ENCODE data around the gene FMN1.

Gene FMN1

DNA sequence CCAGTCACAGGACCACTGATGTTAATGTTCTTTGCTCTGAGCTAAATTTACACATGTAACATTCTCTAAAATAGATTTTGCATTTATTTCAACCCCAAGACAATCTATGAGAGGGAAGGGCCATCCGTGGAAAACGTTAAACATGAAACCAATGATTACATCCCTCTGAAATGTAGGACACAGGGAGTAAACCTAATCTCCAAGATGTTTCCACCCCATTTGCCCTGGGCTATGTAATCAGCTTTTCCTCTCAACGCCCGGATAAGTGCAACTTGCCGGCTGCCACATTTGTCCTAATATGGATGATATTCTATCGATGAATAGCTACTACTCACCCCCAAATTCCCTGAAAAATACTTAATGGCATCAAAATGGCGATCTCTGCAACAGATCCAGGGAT, 6.4 kb upstream of the FMN1 start:
- DNase-seq: no peak

DNA sequence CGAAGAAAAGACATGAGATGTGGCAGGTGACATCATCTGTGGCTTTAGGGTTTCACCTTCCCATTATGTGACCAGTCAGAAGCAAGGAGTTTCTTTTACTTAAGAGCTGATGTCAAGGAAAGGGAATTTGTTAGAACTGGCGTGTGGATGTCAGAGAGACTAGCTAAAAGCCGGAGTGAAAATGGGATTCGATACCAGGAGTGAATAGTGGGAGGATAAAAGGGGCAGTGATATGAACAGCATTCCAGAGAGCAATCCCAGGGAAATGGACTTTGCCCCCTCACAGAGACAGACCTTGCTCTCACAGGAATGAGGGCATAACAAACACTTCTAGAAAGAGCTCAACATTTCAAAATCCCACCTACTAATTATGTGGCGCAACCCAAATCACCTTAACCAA, 5.9 kb upstream of the FMN1 start:
- no peak for DNase-seq

DNA sequence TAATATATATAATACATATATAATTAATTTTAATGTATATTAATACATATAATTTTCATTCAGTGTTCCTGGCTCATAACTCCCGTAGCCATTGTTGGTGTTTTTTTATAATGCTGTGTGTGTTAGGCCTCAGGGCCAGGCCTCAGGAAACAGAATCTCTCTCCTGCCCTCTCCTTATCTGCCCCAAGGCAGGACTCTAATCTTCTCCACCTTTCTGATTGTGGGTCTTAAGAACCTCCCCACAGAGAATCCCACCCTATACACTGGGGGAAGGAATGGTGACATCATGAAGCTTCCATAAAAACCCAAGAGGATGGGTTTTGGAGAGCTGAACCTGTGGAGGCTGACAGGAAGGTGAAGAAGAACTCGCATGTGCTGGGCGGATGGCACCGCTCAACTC, 4.0 kb upstream of the FMN1 start:
- DNase-seq: no peak

DNA sequence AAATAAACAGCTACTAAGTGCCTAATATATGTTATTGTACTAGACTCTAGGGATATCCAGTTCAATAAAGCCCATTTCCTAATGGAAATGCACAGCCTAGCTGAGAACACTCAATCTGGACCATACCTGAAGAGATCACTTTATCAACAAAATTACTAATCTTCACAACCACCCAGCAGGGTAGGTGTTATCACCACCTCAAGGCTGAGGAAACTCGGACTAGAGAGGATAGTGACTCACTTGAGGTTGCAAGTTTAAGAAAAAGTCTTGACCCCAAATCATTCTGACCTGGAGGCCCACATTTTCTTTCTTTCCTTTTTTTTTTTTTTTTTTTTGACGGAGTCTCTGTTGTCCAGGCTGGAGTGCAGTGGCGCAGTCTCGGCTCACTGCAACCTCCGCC, 3.1 kb upstream of the FMN1 start:
- DNase-seq: no peak

DNA sequence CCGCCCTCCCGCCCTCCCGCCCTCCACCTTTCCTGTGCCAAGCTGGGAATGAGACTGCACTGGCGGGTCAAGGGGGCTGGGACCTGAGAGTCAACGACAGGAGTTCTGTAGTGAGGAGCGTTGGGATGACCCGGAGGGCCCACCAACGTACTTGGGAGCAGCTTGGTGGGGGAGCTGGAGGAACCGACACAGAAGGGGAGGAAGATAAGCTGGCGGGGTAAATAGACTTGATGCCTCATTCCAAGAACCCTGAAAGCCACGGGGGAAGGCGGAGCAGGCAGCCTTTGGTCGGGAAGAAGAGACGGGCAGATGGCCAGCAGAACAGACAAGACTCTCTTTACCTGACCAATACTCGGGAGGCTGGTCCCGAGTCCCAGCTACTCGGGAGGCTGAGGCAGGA, 277 bp downstream of the FMN1 start:
- no peak for DNase-seq

DNA sequence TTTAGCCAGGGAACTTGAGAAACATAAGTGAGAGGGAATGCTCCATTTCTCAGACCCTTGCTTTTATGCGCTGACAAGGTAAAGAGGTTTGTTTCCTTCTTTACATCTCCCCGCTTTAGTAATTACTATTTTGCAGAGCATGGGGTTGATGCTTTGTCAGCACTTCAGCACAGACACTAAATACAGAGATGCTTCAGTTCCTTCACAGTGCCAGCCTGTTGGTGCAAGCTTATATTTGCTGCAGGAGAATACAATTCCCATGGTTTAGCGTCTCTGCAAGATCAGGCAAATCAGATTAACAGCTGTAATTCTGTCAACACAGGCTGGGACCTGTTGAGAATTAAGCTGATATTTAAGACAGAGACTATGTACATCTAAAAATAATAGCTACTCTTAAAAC, 2.9 kb downstream of the FMN1 start:
- DNase-seq: no peak

DNA sequence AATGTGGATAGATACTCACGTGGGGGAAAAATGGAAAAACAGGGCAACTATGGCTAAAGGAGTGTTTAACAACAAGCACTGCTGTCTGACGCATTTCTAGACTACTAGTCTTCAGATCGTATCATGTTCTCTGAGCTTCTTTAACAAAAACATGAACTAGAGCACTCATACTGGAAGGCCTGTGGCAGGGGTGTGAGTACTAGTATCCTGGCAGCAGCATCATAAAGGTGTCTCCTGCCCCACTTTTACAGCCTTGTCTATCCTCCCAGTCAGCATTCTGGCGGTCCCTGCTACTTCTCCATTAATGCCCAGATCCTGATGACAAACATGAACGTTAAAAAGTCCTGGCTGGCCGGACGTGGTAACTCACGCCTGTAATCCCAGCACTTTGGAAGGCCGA, 4.0 kb downstream of the FMN1 start:
- DNase-seq: no peak

DNA sequence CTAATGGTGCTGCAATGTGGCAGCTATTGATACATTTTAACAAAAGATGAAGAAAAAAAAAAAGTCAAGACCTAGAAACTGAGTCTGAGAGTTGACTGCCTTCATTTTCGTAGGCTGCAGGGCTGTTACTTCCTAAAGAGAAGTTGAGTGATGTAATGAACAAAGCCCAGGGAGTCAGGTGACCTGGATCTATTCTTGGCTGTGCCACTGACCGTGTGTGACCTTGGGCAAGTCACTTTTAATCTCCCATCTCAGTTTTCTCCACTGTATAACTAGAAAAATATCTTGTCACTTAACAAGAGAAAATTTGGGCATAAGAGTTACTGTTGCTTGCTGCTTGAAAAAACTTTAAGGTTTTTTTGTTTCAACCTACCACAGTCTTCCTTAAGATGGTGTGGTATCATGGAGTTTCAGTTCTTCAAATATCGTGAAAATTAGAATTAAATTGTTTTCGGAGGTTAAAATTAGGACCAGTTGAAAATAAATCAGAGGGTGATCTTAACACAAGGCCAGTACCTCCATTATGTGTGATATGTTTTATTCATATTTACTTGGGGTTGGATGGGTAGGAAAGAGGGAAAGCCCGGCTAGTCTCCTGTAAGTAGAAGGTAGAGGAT, 5.8 kb downstream of the FMN1 start:
- DNase-seq: no peak

DNA sequence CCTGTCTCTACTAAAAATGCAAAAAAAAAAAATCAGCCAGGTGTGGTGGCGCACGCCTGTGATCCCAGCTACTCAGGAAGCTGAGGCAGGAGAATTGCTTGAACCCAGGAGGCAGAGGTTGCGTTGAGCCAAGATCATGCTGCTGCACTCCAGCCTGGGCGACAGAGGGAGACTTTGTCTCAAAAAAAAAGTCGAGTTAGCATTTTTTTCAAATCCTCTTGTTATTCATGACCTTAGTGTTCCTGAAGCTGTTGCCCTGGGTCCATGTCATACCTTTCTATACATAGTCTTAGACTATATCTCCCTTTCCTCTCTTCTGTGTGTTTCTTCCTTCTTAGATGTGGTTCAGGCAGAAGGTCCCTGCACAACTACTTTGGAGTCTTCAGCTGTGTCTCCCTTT, 6.4 kb downstream of the FMN1 start:
- no peak for DNase-seq

DNA sequence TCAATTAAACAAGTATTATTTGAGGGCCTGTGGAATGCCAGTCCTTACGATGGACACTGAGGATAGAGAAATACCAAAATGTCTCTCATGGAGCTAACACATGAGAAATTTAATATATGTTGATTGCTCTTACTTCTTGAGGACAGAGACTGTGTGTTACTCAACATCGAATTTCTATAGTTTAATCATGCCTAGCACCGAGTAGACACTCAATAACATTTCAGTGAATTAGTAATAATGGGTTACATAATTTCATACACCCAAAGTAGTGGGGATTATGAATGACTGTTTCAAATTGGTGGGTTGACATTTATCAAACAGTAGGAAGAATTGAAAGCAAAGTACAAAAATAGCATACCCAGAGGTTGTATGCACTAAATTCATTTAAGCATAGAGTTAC, 11.2 kb downstream of the FMN1 start:
- no peak for DNase-seq

DNA sequence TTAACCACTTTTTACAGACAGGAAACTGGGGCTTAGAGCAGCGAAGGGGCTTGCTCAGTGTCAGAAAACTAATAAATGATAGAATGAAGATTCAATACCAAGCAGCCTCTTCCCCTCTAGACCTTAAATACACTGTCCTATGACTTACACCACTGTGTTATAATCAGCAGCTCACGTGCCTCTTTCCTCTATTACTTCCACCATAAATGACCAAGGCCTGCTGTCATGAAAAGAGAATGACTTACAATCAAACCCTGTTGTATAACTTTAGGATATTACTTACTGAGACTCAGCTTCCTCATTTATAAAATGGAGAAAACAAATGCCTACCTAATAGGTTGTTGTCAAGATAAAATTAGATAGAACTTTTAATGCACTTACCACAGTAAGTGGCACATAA, 11.6 kb downstream of the FMN1 start:
- no peak for DNase-seq

DNA sequence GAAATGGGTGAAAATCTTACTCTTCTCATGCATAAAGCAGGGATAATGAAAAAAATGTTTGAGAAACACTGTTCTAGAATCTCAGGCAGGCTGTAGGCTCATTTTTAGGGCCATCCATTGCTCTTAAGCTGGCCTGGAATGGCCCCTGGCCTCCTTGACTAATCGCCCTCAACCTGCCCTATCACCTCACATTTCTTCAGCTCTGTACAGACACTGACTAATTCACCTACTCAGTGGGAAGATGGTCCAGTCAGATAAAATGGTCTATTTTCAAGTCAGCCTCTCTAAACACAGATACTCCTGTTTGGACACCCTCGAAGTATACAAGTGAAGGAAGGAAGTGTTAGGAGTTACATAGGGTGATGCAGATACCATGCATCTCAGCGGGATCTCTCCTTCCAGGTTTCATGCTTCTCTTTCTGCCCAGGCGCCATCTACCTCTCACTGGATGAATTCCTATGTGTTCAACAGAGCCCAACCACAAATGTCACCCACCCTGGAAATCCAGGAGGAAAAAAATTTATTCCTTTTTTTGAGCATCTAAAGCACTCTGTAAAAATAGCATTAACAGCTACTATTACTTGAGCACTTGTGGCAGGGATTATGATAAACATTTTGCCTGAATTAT, 12.1 kb downstream of the FMN1 start:
- no peak for DNase-seq

DNA sequence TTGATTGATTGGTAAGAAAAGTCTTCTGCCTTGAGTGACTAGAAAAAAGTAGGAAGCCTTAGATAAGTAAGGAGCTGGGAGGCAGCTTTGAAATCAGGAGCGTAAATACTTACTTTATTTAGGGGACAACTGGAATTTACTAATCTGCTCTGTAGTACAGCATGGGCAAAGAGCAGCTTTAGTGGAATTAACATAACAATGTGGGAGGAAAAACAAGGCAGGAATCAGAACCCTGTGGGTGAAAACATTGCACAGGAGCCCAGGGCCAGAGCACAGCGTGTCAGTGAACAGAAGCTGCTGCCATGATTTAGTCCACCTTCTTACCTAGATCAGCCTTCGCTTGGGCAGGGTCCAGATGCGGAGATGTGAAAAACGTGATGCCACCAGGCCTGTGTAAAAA, 14.6 kb downstream of the FMN1 start:
- DNase-seq: no peak

DNA sequence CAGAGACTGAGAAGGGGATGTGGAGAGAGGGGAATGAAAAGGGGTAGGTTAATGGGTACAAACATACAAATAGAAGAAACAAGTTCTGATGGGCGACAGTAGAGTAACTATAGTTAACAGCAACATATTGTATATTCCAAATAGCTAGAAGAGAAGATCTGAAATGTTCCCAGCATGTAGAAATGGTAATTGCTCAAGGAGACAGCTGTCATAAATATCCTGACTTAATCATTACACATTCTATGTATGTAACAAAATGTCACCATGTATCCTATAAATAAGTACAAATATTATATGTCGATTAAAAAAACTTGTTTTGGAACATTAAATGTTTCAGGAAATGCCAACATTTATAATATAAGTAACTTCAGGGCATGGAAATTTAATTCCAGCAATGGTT, 23.3 kb downstream of the FMN1 start:
- DNase-seq: no peak

DNA sequence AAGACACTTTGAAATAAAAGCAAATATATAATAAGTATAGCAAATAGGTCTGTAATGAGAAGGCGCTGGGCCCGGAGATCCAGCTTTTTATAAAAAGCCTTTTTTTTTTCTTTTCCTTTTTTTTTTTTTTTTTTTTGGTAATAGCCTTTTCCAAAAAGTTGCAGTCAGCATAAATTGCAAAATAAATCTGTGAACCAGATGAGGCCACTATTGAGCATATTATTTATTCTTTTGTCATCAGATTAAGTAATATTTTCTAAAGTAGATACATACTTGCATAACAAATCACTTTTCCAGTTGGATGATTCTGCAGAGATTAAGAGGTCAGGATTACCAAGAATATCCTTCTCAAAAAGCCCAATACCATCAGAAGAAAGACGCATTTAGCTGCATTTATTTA, 24.9 kb downstream of the FMN1 start:
- DNase-seq: no peak

DNA sequence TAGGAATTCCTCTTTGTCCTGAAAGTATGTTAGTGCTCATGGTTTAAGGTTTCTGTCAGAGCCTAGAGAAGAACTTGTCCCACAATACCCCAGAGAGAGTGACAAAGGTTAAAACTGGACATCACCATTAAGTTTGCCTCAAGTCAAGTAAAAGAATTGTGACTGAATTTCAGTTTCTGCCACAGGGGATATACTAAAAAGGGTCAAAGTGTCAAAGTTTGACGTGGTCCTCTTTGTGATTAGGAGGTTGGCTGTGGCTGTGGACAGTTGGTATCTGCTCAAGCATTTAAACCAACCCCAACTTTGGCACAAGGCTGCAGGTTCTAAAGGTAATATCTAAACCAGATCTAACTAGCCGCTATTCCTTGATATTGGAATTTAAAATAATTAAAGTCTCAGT, 26.1 kb downstream of the FMN1 start:
- DNase-seq: no peak

DNA sequence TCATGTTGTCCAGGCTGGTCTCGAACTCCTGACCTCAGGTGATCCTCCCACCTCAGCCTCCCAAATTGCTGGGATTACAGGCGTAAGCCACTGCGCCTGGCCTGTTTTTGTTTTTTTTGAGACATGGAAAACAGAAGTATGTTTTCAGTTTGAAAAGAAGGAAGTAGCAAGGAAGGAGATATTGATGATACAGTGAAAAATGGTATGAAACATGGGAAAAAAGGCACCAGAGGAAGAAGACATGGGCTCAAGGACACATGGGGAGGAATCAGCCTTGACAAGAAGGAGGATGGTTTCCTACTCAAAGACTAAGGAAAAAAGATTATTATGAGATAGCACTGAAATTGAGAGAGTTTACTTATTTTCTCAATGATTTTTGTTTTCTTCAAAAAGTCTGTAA, 30.7 kb downstream of the FMN1 start:
- no peak for DNase-seq

DNA sequence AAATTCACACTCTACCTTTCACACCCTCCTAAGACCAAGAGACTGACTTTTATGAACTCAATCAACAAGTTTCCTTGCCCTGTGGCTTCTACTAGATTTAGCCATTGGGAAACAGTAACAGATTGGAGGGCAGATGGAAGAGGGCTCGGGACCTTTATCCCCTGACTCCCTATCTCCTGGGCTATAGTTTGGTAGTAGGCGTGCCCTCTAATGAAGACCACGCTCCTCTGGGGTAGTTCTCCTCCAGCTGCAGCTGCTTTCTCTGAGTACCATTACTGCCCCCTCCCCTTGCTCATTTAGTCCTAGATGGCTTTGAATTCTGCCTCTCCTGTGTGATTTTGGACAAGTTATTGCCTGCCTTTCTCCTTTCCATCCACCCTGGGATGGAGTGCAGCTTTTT, 33.3 kb downstream of the FMN1 start:
- DNase-seq: no peak

DNA sequence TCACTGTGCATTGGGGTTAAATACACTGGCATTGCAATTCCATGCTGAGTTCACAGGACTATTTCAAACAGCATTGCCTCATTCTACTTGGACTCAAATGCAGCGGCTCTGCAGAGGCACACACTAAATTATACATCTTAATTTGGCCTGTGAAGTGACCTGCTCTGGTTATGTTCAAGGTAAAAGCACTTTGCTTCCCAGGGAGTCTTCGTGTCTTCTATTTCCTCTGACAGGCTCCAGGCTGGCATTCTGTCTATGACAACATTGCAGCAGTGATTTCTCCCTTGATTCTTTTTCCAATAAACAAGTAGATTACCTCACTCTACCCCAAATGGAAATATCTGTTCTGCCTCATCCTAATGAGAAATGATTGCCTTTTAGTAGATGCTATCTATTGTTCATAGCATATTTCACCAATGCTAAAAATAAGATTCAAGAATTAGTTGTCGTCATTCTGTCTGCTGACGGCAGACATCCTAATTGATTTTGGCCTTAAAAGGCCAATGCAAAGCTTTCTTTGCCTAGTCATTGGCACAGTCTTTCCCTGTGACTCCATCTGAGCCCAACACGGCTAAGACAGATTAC, 33.8 kb downstream of the FMN1 start:
- no peak for DNase-seq

DNA sequence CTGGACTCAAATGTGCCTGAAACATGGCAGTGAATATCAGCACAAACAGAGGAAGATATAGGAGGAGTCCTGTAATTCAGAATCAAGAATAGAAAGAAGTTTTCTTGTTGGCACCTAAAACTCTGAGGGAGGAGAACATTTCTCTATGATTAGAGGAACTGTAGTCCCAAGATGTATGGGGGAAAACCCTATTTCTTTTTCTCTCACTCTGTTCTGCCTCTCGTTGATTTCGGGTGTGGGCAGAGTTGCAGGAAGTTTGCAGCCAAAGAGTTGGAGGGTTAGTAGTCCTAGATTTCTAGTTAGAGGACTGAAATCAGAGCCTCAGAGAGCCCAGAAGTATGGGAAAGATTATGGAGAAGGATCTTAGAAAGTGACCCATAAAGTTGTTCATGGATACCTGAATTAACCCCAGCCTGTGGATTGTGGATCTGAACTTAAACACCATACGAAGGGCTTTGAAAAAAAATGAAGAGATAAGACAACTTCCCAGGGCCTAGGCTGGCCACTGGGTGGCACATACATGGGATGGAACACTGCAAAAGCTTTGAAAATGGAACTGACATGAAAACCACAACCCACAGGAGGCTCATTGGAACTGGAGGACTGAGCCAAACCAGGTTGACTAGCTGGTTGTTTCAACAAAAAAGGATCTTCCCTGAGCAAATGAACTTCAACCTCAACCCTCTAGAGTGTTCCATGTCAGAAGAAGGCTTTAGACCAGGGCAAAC, 34.6 kb downstream of the FMN1 start:
- no peak for DNase-seq

DNA sequence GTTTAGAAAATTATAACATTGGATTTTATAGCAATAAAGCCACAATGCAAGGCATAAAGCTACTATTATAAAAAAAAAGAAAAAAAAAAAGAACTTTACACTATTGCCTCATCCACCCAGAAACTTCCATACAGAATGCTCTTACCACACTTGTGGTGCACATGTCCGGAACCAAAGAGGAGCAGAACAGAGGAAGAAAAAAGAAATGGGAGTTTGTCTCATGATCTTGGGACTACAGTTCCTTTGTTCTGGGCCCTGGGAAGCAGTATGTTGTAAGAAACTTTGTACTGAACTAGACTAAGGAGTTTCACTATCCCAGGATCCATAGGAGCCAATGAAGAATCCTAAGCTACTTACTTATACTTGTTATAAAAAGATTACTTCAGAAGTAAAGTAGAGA, 36.1 kb downstream of the FMN1 start:
- DNase-seq: no peak

DNA sequence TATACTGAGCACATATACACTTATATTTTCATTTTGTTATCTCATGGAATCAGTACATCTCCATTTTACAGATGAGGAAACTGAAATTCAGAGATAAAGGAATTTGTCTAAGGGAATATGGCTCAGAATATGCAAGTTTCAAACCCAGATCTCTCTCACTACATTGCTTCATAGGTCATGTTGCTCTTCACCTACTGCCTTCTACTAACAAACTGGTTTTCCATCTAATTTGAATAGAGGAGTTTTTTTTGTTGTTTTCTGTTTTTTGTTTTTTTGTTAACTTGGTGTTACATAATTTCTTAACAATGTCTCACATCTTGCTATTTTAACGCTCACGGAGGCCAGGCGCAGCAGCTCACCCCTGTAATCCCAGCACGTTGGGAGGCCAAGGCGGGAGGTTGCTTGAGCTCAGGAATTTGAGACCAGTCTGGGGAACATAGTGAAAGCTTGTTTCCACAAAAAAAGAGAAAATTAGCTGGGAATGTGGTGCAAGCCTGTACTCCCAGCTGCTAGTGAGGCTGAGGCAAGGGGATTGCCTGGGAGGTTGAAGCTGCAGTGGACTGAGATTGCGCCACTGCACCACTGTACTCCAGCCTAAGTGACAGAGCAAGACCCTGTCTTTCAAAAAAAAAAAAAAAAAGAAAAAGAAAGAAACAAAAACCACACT, 37.0 kb downstream of the FMN1 start:
- DNase-seq: no peak

DNA sequence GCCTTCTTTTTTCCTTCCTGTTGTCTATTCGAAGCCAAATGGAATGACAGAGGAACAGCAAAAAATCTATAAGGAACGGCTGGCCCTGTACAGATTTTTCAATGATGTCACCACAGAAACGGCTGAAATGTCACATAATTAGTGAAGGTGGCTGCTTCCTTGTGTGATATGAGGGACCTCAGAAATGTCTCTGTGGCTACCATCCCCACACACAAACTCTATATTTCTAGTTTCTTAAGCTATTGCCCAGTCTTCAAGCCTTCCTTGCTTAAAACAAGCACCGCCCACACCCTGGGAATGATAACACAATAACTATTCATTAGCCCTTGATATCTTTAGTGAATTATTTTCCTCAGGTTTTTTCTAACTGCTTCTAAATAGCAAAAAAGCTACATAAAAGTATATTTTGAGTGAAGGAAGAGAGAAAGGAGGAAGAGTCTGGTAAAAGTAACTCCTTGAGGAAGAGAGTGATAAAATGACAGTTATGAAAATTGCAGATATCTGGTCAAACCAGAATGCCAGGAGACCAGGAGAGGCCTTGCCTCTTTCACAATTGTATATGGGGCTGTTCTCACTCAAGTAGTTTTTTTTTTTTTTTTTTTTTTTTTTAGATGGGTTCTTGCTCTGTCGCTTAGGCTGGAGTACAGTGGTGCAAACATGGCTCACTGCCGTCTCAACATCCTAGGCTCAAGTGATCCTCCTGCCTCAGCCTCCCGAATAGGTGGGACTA, 38.7 kb downstream of the FMN1 start:
- DNase-seq: no peak

Measured in effector CD4-positive, alpha-beta T cell (primary cell).